Fibroblast of skin of back (primary cell): ENCODE results near the gene OTULIN. TPM values are rescaled to one million over a fixed set of nuclear protein-coding genes. Genes with fewer than 3 reads are reported as not detected.

Source experiments
- DNase-seq: peaks from one replicate; pipeline ENCODE4 v3.0.0-alpha.2; 2013
- polyA plus RNA-seq, 2 experiments: library from polyadenylated mRNA; unstranded; fragments of 120-200 nt; gene quantifications; one replicate each; pipeline ENCODE4 v1.2.1, GENCODE V29; 2013; ENCODE audit not compliant: insufficient read length in 2 of 2

OTULIN gene
- 17.3 TPM for polyA plus RNA-seq (2013, experiment 1 of 2; ENCODE audit: insufficient read length)
- polyA plus RNA-seq (2013, experiment 2 of 2; ENCODE audit: insufficient read length): 15.7 TPM

GRCh38 chr5:14664270-14665100 lies at the start of gene OTULIN:
OTULIN (plus strand) TSS chr5:14664718; CDS start chr5:14664826, 108 bp downstream.
- DNase-seq: peak; percentile 89

- DNase-seq: no peak
Measured at GRCh38 chr5:14615365-14615764, 49.2 kb upstream of the OTULIN start.

- DNase-seq: no peak
Measured at GRCh38 chr5:14617441-14617840, 47.1 kb upstream of the OTULIN start.

- no peak for DNase-seq
Measured at GRCh38 chr5:14627270-14627669, 37.2 kb upstream of the OTULIN start.

- peak; percentile 68 for DNase-seq
Measured at GRCh38 chr5:14628346-14628745, 36.2 kb upstream of the OTULIN start.

GRCh38 chr5:14630671-14631070 lies 33.8 kb upstream of the OTULIN start:
- no peak for DNase-seq

GRCh38 chr5:14635656-14636055 lies 28.9 kb upstream of the OTULIN start:
- DNase-seq: no peak

- DNase-seq: no peak
Measured at GRCh38 chr5:14640765-14641164, 23.8 kb upstream of the OTULIN start.

- DNase-seq: no peak
Measured at GRCh38 chr5:14644623-14645237, 19.8 kb upstream of the OTULIN start.

GRCh38 chr5:14650052-14650451 lies 14.5 kb upstream of the OTULIN start:
- DNase-seq: no peak

- DNase-seq: no peak
Measured at GRCh38 chr5:14655146-14655741, 9.3 kb upstream of the OTULIN start.

GRCh38 chr5:14656898-14657297 lies 7.6 kb upstream of the OTULIN start:
- DNase-seq: no peak

GRCh38 chr5:14659821-14660607 lies 4.5 kb upstream of the OTULIN start:
- DNase-seq: peak; percentile 37

GRCh38 chr5:14660833-14661232 lies 3.7 kb upstream of the OTULIN start:
- no peak for DNase-seq

- no peak for DNase-seq
Measured at GRCh38 chr5:14662721-14663260, 1.7 kb upstream of the OTULIN start.

GRCh38 chr5:14663734-14664269 lies 716 bp upstream of the OTULIN start:
- peak; percentile 23 for DNase-seq

GRCh38 chr5:14665101-14665822 lies 744 bp downstream of the OTULIN start:
- DNase-seq: peak; percentile 24

- peak; percentile 32 for DNase-seq
Measured at GRCh38 chr5:14665949-14666348, 1.4 kb downstream of the OTULIN start.

GRCh38 chr5:14666357-14666756 lies 1.8 kb downstream of the OTULIN start:
- DNase-seq: no peak

- no peak for DNase-seq
Measured at GRCh38 chr5:14667290-14667689, 2.8 kb downstream of the OTULIN start.

GRCh38 chr5:14667770-14668169 lies 3.3 kb downstream of the OTULIN start:
- no peak for DNase-seq
